Tibial artery (tissue), 4 donors: Measurements from ENCODE around the gene PACRGL.

ENCODE experiments used
- DNase-seq, 2 donors: peaks; one replicate each; pipeline ENCODE4 v3.0.0-alpha.2; 2019
- H3K27ac ChIP-seq, 2 donors: fragments of 200-600 bp; sonication (generic) in 1 of 2; 1 replicate in 1 of 2; 2 replicates in 1 of 2; pipeline ENCODE4 v1.5.1; 2018 to 2019; ENCODE audit warnings: mild to moderate bottlenecking in 1 of 2
- H3K27me3 ChIP-seq, 2 donors: fragments of 200-600 bp; sonication (generic) in 1 of 2; one replicate each; pipeline versions ENCODE4 v1.5.1 to v1.6.0; 2016 to 2019
- H3K36me3 ChIP-seq, 3 donors: fragments of 200-600 bp; sonication (generic) in 2 of 3; one replicate each; pipeline ENCODE4 v1.5.1; 2016 to 2019; ENCODE audit warnings: mild to moderate bottlenecking in 2 of 3
- H3K4me1 ChIP-seq, 4 donors: fragments of 200-600 bp; sonication (generic) in 2 of 4; 1 replicate in 3 of 4; 2 replicates in 1 of 4; pipeline ENCODE4 v1.5.1; 2016 to 2019
- H3K4me3 ChIP-seq, 2 donors: fragments of 200-600 bp; sonication (generic) in 1 of 2; 1 replicate in 1 of 2; 2 replicates in 1 of 2; pipeline ENCODE4 v1.5.1; 2018 to 2019; ENCODE audit warnings: mild to moderate bottlenecking in 2 of 2
- H3K9me3 ChIP-seq, 3 donors: fragments of 200-600 bp; sonication (generic) in 1 of 3; one replicate each; pipeline ENCODE4 v1.5.1; 2016 to 2019
- CTCF ChIP-seq, 2 experiments: fragments of 200-600 bp in 1 of 2; fragments of 450-650 bp in 1 of 2; IDR thresholded peaks; one replicate each; pipeline ENCODE4 v1.5.1; 2017 to 2019; ENCODE audit warnings: antibody characterized with exemption in 2 of 2, mild to moderate bottlenecking in 1 of 2, moderate library complexity in 1 of 2
- intact Hi-C: fragments of 100-400 bp; cut with DNase I; formaldehyde crosslinking; loops from one replicate; pipeline ENCODE4 v1.15.0; 2023; ENCODE audit warnings: low total_unique reads

Gene PACRGL

GRCh38 chr4:20687864-20688263 lies 12.4 kb upstream of the PACRGL start:
- H3K4me1 ChIP-seq, result no peaks in the 10 kb centered on the region
- no peaks in the 10 kb centered on the region for H3K36me3 ChIP-seq
- no peaks in the 10 kb centered on the region for H3K27me3 ChIP-seq
- H3K4me3 ChIP-seq, result no peak overlapping the region
- intact Hi-C loops, result loop anchor here (10.0 kb wide), 1 partner anchor 273 kb away; no protein-coding TSS in a partner anchor
- no peak overlapping the region for H3K27ac ChIP-seq
- no peak for TF ChIP-seq CTCF (IDR thresholded peaks at IDR 0.05)
- no peaks in the 10 kb centered on the region for H3K9me3 ChIP-seq
- no peak for DNase-seq

- TF ChIP-seq CTCF (IDR thresholded peaks at IDR 0.05), result no peak
- intact Hi-C loops, result no loop called here
- Histone ChIP-seq H3K27ac (no peak overlapping the region), H3K9me3 (no peaks in the 10 kb centered on the region), H3K4me1 (peaks cover 0 to 23% (median 9%) of the 10 kb centered on the region in 4 donors), H3K4me3 (no peak overlapping the region), H3K27me3 (no peaks in the 10 kb centered on the region), H3K36me3 (no peaks in the 10 kb centered on the region)
- DNase-seq, result no peak
Measured at GRCh38 chr4:20696815-20697214, 3.4 kb upstream of the PACRGL start.

DNA sequence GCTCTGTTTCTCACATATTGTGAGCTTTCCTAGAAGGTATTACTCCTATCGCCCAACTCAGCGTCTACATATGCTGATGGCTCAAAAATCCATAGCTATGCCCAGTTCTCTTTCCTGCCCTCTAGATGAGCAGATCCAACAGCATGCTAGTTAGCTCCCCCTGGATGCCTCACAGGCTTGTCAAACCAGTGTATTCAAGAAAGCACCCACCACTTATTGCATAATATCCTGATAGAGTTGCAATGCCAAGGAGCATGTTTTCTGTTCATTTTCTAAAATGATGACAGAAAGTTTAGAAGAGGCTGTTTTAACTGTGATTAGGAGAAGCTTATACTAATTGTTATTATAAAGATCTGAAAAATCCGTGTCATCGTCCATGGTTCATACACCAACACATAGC lies 1.9 kb upstream of the PACRGL start:
- no peaks in the 10 kb centered on the region for H3K27me3 ChIP-seq
- intact Hi-C loops, result no loop called here

GRCh38 chr4:20698820-20699219 lies 1.4 kb upstream of the PACRGL start:
- H3K4me1 ChIP-seq, result peaks cover 0 to 23% (median 9%) of the 10 kb centered on the region in 4 donors
- H3K36me3 ChIP-seq, result no peaks in the 10 kb centered on the region
- H3K9me3 ChIP-seq, result no peaks in the 10 kb centered on the region
- peak overlapping the region in 1 of 2 donors; percentile 82 for H3K4me3 ChIP-seq
- no peaks in the 10 kb centered on the region for H3K27me3 ChIP-seq
- no peak for TF ChIP-seq CTCF (IDR thresholded peaks at IDR 0.05)
- intact Hi-C loops, result no loop called here
- DNase-seq, result no peak
- no peak overlapping the region for H3K27ac ChIP-seq

More for the DNA sequence above, 1.9 kb upstream of the PACRGL start:
- no peak for TF ChIP-seq CTCF (IDR thresholded peaks at IDR 0.05)
- Histone ChIP-seq H3K36me3 (no peaks in the 10 kb centered on the region), H3K4me3 (no peak overlapping the region), H3K9me3 (no peaks in the 10 kb centered on the region), H3K27ac (no peak overlapping the region), H3K4me1 (peaks cover 0 to 23% (median 9%) of the 10 kb centered on the region in 4 donors)
- no peak for DNase-seq

- intact Hi-C loops, result no loop called here
- no peak overlapping the region for H3K4me3 ChIP-seq
- no peak for DNase-seq
- H3K4me1 ChIP-seq, result no peaks in the 10 kb centered on the region
- H3K36me3 ChIP-seq, result peaks cover 56 to 75% (median 68%) of the 10 kb centered on the region in 3 donors
- H3K27me3 ChIP-seq, result no peaks in the 10 kb centered on the region
- H3K27ac ChIP-seq, result no peak overlapping the region
- H3K9me3 ChIP-seq, result no peaks in the 10 kb centered on the region
- no peak for TF ChIP-seq CTCF (IDR thresholded peaks at IDR 0.05)
Measured at GRCh38 chr4:20711335-20711734, 11.1 kb downstream of the PACRGL start.

DNA sequence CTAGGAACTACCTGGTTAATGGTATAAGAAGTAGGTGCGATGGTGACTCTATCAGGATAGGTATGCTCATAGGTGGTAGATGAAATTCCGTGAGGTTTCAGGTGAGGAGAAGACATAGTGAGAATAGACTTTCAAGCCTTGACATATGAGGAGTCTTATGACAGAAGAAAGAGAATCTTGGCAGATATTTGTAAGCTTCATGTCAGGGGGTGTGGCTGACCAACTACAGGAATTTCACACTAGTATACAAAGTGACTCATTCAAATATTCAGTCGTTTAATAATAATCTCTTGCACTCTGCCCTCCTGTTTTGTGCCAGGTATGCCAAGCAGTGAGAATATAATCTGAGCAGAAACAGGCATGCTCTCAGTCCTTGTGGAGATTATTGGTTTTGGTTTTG lies 22.8 kb downstream of the PACRGL start:
- H3K27ac ChIP-seq, result no peak overlapping the region
- H3K27me3 ChIP-seq, result no peaks in the 10 kb centered on the region
- H3K4me3 ChIP-seq, result no peak overlapping the region
- no peaks in the 10 kb centered on the region for H3K4me1 ChIP-seq
- intact Hi-C loops, result no loop called here
- peaks cover 3 to 10% (median 6%) of the 10 kb centered on the region in 3 donors for H3K9me3 ChIP-seq
- no peak for TF ChIP-seq CTCF (IDR thresholded peaks at IDR 0.05)
- peaks cover 74 to 93% (median 78%) of the 10 kb centered on the region in 3 donors for H3K36me3 ChIP-seq
- no peak for DNase-seq
